ENCODE results near the gene PLOD3.

Gene PLOD3

DNA sequence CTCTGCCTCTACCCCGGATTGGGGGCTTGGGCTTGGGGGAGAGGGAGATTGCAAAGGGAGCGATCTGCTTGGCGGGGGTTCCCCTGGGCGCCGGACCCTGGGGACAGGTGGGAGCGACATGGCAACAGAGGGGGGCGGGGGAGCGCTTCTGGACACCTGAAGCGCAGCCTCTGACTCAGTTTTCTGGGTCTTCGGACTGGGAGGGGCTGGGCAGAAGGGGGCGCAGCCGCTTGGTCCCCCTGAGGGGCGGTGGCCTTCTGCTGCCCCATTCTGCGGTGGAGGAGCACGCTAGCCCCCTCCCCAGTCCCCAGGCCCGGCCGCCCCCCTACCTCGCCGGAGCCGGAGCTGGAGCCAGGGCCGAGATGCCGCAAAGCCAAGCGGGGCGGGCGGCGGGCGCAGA, 37.7 kb downstream of the PLOD3 start:
- DNase-seq (ENCODE audit: low read depth in 2 of 2): no peak

GRCh38 chr7:101179117-101179516, 38.3 kb downstream of the PLOD3 start:
- no peak for DNase-seq (ENCODE audit: low read depth in 2 of 2)

DNA sequence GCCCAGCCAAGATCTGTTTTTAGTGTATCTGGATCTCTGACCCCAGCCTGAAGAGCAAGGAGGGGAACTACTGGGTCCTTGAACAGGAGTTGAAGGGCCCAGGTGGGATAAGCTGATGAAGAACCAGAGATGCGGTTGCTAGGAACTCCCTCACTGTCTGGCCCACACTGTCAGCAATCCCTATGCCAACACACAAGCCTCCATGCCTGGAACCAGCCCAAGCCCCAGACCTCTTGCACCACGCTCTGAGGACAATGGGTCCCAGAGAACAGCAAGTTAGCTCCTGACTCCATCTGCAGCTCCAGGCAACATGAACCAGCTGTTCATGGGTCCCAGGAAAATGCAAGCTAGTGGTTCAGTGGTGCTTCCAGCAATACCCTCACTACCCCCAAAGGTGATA, 39.7 kb downstream of the PLOD3 start:
- DNase-seq (ENCODE audit: low read depth in 2 of 2): no peak

DNA sequence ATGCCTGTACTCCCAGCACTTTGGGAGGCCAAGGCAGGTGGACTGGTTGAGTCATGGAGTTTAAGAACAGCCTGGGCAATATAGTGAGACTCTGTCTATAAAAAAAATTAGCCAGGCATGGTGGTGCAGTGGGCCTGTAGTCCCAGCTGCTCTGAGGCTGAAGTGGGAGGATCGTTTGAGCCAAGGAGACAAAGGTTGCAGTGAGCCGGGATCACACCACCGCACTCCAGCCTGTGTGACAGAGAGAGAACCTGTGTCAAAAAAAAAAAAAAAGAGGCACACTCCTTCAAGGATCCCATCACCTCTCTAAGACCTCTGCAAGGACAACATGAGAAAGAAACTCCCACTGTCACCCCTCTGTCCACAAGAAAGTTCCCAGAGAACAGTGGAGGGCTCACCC, 41.7 kb downstream of the PLOD3 start:
- no peak for DNase-seq (ENCODE audit: low read depth in 2 of 2)

DNA sequence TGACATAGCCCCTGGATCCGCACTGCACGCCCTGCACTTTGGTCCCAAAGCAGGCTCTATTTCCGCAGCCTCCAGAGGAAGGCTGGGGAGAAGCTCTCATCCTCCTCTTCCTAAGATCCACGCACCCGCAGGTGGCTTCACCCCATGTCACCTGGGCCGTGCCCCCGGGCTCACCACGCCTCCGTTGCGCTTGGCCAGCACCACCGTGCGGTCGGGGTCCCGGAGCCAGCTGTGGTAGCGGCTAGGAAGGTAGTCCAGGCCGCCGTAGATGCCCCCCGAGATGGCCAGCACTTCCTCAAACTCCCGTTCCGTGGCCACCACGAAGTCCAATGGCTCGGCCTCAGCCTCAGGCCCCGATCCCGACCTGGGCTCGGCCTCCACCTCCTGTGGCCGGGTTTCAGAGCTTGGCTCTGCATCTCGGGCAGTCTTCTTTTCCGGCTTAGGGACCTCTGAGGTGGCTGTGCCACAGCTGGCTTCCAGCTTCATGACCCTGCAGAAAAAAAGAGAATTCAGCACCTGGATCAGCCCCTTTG, 43.0 kb downstream of the PLOD3 start:
- no peak for DNase-seq (ENCODE audit: low read depth in 2 of 2)

GRCh38 chr7:101173752-101174244, 43.6 kb downstream of the PLOD3 start:
- no peak for DNase-seq (ENCODE audit: low read depth in 2 of 2)

DNA sequence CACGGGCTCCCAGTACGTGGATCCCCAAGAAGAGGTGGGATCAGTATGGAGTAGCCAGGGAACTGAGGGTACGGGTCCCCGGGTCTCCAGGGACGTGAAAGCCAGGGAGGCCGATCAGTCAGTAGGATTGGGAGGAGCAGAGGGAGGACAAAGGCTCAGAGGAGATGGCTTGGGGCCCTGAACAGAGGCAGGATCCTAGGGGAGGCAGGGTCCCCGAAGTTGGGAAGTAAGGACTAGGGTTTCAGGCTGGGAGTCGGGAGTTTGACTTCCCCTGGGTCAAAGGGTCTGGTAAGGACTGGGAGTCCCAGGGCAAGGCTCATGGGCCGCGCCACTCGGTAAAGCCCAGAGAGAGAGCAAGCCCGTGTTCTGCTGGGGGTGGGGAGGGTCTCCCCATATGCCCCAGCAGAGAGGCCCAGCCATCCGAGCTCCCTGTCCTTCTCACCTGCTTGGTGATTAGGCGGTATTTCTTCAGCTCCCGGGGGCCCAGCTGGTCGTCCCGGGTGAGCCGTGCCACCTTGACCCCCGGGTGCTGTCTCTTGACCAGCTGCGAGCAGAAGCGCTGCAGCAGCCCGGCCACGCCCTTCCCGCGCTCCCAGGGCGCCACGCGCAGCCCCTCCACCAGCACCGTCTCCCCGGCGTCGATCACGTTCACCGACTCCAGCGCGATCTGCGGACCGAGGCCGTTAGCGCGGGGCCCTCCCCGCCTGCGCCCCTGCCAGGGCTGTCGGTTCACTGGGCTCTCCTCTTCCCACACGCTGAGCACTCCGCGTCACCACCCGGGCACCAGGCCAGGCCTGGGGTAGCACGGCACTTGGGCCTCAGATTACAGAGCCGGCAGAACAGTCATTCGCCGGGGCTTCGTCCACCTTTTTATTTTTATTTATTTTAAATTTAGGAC, 44.3 kb downstream of the PLOD3 start:
- no peak for DNase-seq (ENCODE audit: low read depth in 2 of 2)

GRCh38 chr7:101172005-101172853, 45.2 kb downstream of the PLOD3 start:
- DNase-seq (ENCODE audit: low read depth in 2 of 2): no peak

- DNase-seq (ENCODE audit: low read depth in 2 of 2): no peak
Measured at GRCh38 chr7:101171442-101171837, 45.9 kb downstream of the PLOD3 start.

- DNase-seq (ENCODE audit: low read depth in 2 of 2): no peak
Measured at GRCh38 chr7:101170617-101171441, 46.6 kb downstream of the PLOD3 start.

DNA sequence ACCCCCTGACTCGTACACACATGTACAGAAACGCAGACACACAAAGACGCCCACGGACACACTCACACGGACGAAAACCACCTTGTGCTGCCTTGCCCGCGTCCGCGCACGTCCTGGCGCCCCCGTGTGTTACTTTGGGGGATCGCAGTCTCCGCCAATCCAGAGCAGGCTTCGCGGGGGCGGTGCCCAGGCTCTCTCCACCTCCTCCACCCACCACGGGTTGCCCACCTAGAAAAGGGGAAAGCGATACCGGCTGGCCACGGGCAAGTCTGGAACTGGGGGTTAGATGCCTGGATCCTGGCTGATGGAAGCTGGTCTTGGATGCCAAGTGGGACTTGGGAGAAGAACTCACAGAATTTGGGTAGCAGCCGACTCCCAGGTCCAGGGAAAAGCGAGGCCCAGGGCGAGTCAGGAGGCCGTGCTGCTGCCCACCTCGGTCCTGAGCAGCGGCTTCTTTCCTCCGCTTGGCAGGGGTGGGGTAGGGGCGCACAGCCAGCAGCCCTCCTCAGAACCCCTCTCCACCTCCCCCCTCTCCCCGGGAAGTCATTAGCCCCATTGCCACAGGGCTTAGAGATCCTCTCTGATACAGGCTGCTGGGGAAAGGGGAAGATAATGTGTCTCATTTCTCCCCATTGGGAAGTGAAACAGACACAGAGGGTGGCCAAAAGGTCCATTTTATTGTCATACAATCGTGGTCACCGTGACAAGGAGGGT, 47.4 kb downstream of the PLOD3 start:
- DNase-seq (ENCODE audit: low read depth in 2 of 2): peak; percentile 74 to 75

- DNase-seq (ENCODE audit: low read depth in 2 of 2): no peak
Measured at GRCh38 chr7:101169110-101169837, 48.1 kb downstream of the PLOD3 start.

- no peak for DNase-seq (ENCODE audit: low read depth in 2 of 2)
Measured at GRCh38 chr7:101168412-101169049, 48.9 kb downstream of the PLOD3 start.

DNA sequence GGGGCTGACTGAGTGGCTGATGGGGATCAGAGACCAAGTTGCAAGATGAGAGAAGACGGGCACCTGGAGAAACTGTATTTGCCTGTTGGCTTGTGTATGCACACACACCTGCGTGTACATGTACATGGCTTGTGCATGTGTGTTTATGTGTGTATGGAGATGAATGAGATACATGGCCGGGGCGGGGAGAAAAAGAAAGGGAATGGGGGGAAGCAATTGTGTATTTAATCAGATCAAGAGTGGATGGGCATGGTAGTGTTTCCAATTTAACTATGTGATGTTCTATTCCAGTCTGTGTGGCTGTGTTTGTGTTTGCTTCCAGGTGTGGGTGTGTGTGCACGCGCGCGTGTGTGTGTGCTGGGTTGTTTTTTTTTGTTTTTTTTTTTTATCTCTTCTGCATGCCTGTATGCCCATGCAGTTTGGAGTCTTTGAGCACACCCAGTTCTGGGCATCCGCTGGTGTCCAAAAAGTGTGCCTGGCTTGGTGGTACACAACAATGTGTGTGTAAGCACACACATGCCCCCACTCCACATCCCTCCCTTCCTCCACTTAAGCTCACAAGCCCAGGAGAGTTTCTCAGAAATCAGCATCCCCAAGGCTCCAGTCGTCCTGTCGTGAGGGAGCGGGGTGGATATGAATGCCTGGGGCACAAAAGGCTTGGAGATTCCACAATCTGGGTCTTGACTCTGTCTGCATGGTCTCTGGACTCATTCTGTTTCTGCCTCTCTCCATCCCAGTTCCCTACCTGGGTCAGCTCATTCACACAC, 49.6 kb downstream of the PLOD3 start:
- no peak for DNase-seq (ENCODE audit: low read depth in 2 of 2)

GRCh38 chr7:101166909-101167644, 50.3 kb downstream of the PLOD3 start:
- DNase-seq (ENCODE audit: low read depth in 2 of 2): no peak

DNA sequence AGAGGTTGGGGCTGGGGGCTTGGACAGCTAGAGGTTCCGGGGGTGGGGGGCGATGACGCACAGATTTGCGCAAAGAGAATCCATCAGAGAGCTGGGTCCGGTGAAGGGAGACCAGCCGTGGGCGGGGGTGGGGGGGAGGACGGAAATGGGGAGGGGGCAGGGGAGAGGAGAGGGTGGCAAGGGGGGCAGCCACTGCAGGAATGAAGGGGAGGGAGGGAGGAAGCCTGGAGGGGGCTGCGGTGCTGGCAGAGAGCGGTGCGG, 50.8 kb downstream of the PLOD3 start:
- DNase-seq (ENCODE audit: low read depth in 2 of 2): no peak

GRCh38 chr7:101165958-101166647, 51.3 kb downstream of the PLOD3 start:
- DNase-seq (ENCODE audit: low read depth in 2 of 2): no peak
